Natural killer cell (primary cell): ENCODE measurements around the gene BCL2L14. TPM values are rescaled to one million over a fixed set of nuclear protein-coding genes. Genes with fewer than 3 reads are reported as not detected.

Source experiments
- ATAC-seq, 3 donors: fragments of 150-1000 bp in 2 of 3; fragments of 200-7000 bp in 1 of 3; cut with Tn5 transposase; 1 replicate in 1 of 3; 2 replicates in 2 of 3; pipeline ENCODE4 v1.10.0; 2021; ENCODE audit warnings: mild to moderate bottlenecking in 2 of 3, moderate library complexity in 2 of 3
- DNase-seq, 2 donors: peaks; one replicate each; pipeline versions ENCODE4 v3.0.0 to v3.0.0-alpha.2; 2013 to 2021; ENCODE audit warnings: mixed read lengths in 1 of 2
- H3K27ac ChIP-seq: one replicate; pipeline ENCODE4 v1.5.1; 2013; ENCODE audit warnings: mild to moderate bottlenecking, low read length
- H3K27me3 ChIP-seq: one replicate; pipeline ENCODE4 v1.6.1; 2013; ENCODE audit warnings: low read length; ENCODE audit not compliant: control insufficient read depth, insufficient read depth
- H3K36me3 ChIP-seq: one replicate; pipeline ENCODE4 v1.6.1; 2013; ENCODE audit warnings: low read length; ENCODE audit not compliant: control insufficient read depth, insufficient read depth
- H3K4me1 ChIP-seq: one replicate; pipeline ENCODE4 v1.6.1; 2013; ENCODE audit warnings: low read length; ENCODE audit not compliant: control insufficient read depth, insufficient read depth
- H3K4me3 ChIP-seq: one replicate; pipeline ENCODE4 v1.5.1; 2013; ENCODE audit warnings: low read length
- H3K9me3 ChIP-seq: one replicate; pipeline ENCODE4 v1.6.1; 2013; ENCODE audit warnings: low read length; ENCODE audit not compliant: control insufficient read depth, insufficient read depth
- H3K27ac Mint-ChIP-seq, 2 donors: one replicate each; pipeline ENCODE4 v1.8.0; 2022; ENCODE audit warnings: mild to moderate bottlenecking in 2 of 2, mixed read lengths in 2 of 2, moderate library complexity in 1 of 2
- H3K27me3 Mint-ChIP-seq, 2 donors: one replicate each; pipeline ENCODE4 v1.8.0; 2022; ENCODE audit warnings: low read depth in 2 of 2, mixed read lengths in 2 of 2
- H3K36me3 Mint-ChIP-seq: one replicate; pipeline ENCODE4 v1.8.0; 2022; ENCODE audit warnings: mixed read lengths
- H3K4me1 Mint-ChIP-seq, 2 donors: one replicate each; pipeline ENCODE4 v1.8.0; 2022; ENCODE audit warnings: mixed read lengths in 2 of 2
- H3K4me3 Mint-ChIP-seq: one replicate; pipeline ENCODE4 v1.8.0; 2022; ENCODE audit warnings: mild to moderate bottlenecking, moderate library complexity, mixed read lengths
- H3K9me3 Mint-ChIP-seq, 2 donors: one replicate each; pipeline ENCODE4 v1.8.0; 2022; ENCODE audit warnings: mixed read lengths in 2 of 2
- WGBS: methylation state at CpG from one replicate; pipeline ENCODE4 v1.1.7; 2013; ENCODE audit warnings: missing lambda C conversion rate; ENCODE audit not compliant: insufficient coverage; 5-methylcytosine and 5-hydroxymethylcytosine counted together
- intact Hi-C: fragments of 100-400 bp; cut with micrococcal nuclease; formaldehyde crosslinking; loops from one replicate; pipeline ENCODE4 v1.14.2; 2022
- total RNA-seq, 4 donors: library from RNA; stranded (reverse); fragments of 120-200 nt in 1 of 4; gene quantifications; one replicate each; pipeline versions ENCODE4 v1.2.3 to v1.2.4, GENCODE V29; 2013 to 2022
- TF ChIP-seq, protein P1 (sequence below): fragments of 200-600 bp; IDR thresholded peaks from one replicate; pipeline ENCODE4 v1.8.0; 2022; ENCODE audit warnings: antibody characterized with exemption

BCL2L14 gene, protein sequence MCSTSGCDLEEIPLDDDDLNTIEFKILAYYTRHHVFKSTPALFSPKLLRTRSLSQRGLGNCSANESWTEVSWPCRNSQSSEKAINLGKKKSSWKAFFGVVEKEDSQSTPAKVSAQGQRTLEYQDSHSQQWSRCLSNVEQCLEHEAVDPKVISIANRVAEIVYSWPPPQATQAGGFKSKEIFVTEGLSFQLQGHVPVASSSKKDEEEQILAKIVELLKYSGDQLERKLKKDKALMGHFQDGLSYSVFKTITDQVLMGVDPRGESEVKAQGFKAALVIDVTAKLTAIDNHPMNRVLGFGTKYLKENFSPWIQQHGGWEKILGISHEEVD
- total RNA-seq, result under 1 TPM in 1 of 3 donors, not detected in 2; 0.49 TPM
- 0.14 TPM for total RNA-seq (2013)

DNA sequence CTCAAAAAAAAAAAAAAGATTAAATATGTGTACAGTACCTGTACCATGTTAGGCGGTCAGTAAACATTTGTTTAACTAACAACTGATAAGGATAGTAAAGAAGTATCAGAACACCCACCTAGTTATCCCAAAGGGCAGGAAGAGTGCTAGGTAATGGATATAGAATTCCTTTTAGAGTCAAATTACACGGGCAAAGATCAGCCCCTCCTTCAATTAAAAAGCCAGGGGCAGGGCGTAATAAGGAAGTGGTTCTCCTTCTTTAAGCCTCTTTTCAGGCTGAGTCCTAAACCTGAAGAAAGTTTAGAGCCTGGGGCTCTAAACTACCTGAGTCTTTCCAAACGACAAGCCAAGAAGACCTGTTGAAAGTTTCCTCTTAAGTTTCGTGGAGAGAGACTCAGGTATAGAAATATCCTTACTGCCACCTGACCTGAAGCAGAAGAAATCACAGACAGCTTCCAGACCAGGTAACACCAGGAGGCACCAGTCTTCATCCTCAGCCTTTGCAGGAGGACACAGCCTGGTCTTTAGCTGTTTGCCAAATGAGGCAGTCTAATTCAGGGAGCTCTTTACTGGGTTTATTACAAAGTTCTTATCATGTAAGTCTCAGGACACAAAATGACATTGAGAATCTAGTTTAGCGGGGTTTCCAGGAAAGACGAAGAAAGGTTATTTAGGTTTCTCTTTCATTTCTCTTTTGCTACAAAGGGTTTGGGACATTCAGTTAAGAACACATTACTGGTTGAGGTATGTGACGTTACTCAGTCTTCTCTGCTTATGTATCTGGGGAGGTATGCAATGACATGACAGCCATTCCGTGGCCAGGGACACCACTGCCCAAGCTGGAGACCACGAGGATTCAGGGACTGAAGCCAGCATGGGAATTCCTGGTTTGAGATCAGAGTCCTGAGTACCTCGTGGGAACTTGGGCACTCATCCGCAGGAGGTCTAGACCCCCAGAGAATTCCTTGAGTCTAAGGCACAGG lies at the start of gene BCL2L14:
Gene BCL2L14, plus strand, starts transcription at position 266 of the 983 bp plus-strand sequence. CDS start 8,367 bp downstream, outside the sequence.
- TF ChIP-seq, protein P1, sequence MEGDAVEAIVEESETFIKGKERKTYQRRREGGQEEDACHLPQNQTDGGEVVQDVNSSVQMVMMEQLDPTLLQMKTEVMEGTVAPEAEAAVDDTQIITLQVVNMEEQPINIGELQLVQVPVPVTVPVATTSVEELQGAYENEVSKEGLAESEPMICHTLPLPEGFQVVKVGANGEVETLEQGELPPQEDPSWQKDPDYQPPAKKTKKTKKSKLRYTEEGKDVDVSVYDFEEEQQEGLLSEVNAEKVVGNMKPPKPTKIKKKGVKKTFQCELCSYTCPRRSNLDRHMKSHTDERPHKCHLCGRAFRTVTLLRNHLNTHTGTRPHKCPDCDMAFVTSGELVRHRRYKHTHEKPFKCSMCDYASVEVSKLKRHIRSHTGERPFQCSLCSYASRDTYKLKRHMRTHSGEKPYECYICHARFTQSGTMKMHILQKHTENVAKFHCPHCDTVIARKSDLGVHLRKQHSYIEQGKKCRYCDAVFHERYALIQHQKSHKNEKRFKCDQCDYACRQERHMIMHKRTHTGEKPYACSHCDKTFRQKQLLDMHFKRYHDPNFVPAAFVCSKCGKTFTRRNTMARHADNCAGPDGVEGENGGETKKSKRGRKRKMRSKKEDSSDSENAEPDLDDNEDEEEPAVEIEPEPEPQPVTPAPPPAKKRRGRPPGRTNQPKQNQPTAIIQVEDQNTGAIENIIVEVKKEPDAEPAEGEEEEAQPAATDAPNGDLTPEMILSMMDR, result no peak
- no peak within 1 kb of the TSS for H3K27ac Mint-ChIP-seq
- intact Hi-C loops, result no loop called here
- H3K4me1 Mint-ChIP-seq, result no peaks in the 10 kb centered on the region
- H3K36me3 ChIP-seq, result no peaks in the 10 kb centered on the region
- WGBS, result 53% methylated on average over 11 of the region's 12 CpGs
- H3K27me3 ChIP-seq, result no peaks in the 10 kb centered on the region
- H3K4me3 ChIP-seq, result no peak within 1 kb of the TSS
- no peaks in the 10 kb centered on the region for H3K9me3 Mint-ChIP-seq
- no peak within 1 kb of the TSS for H3K27ac ChIP-seq
- no peak for ATAC-seq
- peaks cover 5% of the 10 kb centered on the region for H3K4me1 ChIP-seq
- H3K9me3 ChIP-seq, result no peaks in the 10 kb centered on the region
- peaks cover 12 to 34% of the 10 kb centered on the region in 2 donors for H3K27me3 Mint-ChIP-seq
- DNase-seq, result peak in 1 of 2 donors; percentile 44
- H3K4me3 Mint-ChIP-seq, result peak within 1 kb of the TSS; percentile 7
- no peaks in the 10 kb centered on the region for H3K36me3 Mint-ChIP-seq

DNA sequence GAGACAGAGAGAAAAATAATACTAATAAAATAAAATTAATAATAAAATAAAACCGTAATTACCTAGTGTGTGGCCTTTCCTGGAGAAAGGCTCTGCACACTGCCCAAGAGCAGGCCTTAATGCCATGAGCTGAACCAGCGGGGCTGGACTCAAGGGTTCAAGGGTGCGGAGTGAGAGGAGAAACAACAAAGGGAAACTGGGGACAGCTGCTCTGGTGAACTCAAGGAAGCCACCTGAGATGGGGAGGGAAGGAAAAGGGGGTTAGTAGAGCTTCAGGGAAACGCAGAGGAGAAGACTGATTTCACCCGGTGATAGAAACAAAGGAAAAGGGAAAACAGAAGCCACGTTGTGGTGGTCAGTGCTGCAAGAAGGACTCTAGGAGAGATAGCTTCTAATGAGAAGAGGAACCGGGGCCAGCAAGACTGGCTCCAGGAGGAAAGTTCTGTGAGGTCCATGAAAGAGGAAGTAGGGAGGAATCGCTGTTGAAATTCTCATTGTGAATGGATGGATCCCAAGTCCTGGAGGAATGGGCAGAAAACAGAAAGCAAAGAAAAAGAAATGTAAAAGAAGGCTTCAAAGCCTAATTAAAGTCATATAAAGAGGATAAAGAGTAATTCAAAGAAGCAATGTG lies 48.3 kb upstream of the BCL2L14 start:
- Histone ChIP-seq H3K4me3 (no peak overlapping the region), H3K4me1 (peaks cover 10% of the 10 kb centered on the region), H3K36me3 (no peaks in the 10 kb centered on the region), H3K27me3 (no peaks in the 10 kb centered on the region), H3K9me3 (no peaks in the 10 kb centered on the region), H3K27ac (no peak overlapping the region)
- ATAC-seq (no peak), DNase-seq (no peak)
- H3K4me3 Mint-ChIP-seq, result no peak overlapping the region
- H3K4me1 Mint-ChIP-seq, result peaks cover 0 to 11% of the 10 kb centered on the region in 2 donors
- H3K27me3 Mint-ChIP-seq, result peaks cover 36 to 95% of the 10 kb centered on the region in 2 donors
- H3K36me3 Mint-ChIP-seq, result no peaks in the 10 kb centered on the region
- intact Hi-C loops, result no loop called here
- no peaks in the 10 kb centered on the region for H3K9me3 Mint-ChIP-seq
- H3K27ac Mint-ChIP-seq, result no peak overlapping the region
- 81% methylated on average over 8 of the region's 8 CpGs for WGBS
- TF ChIP-seq, protein P1, result no peak

DNA sequence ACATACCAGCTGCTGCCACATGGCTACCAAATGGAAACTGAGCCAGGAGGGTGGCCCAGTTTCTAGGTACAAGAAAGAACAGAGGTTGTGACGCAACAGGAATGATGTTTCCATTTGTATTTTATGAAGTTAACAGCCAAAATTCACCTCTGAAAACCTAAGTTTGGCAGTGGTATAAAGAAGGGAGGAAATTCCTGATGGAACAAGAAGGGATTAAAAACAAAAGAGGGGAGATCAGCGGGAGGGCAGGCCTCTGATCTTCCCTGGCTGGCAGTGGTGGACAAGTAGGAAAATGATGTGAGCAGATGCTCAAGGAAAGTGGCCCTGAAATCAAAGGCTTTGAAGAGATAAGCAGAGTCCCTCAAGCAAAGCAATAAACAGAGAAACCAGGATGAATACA lies 47.3 kb upstream of the BCL2L14 start:
- Histone ChIP-seq H3K4me1 (peaks cover 10% of the 10 kb centered on the region), H3K27ac (no peak overlapping the region), H3K36me3 (no peaks in the 10 kb centered on the region), H3K9me3 (no peaks in the 10 kb centered on the region), H3K4me3 (no peak overlapping the region), H3K27me3 (no peaks in the 10 kb centered on the region)
- no peak for DNase-seq
- H3K27me3 Mint-ChIP-seq, result peaks cover 33 to 85% of the 10 kb centered on the region in 2 donors
- no peak overlapping the region for H3K27ac Mint-ChIP-seq
- ATAC-seq, result no peak
- H3K9me3 Mint-ChIP-seq, result no peaks in the 10 kb centered on the region
- 91% methylated on average over 1 of the region's 2 CpGs for WGBS
- TF ChIP-seq, protein P1, result no peak
- H3K36me3 Mint-ChIP-seq, result no peaks in the 10 kb centered on the region
- intact Hi-C loops, result no loop called here
- H3K4me3 Mint-ChIP-seq, result no peak overlapping the region
- peaks cover 0 to 11% of the 10 kb centered on the region in 2 donors for H3K4me1 Mint-ChIP-seq
